GM04503 (cell line): ENCODE measurements around the gene PROSER3.
"Not testable (repeated sequence)": the region's sequence is repeated elsewhere in the genome, so short reads cannot be mapped to it uniquely, and the experiment has no call there.

Experiments used
- DNase-seq: peaks from one replicate; pipeline ENCODE4 v3.0.0-alpha.2; 2012; ENCODE audit warnings: low read depth

The PROSER3 gene

DNA sequence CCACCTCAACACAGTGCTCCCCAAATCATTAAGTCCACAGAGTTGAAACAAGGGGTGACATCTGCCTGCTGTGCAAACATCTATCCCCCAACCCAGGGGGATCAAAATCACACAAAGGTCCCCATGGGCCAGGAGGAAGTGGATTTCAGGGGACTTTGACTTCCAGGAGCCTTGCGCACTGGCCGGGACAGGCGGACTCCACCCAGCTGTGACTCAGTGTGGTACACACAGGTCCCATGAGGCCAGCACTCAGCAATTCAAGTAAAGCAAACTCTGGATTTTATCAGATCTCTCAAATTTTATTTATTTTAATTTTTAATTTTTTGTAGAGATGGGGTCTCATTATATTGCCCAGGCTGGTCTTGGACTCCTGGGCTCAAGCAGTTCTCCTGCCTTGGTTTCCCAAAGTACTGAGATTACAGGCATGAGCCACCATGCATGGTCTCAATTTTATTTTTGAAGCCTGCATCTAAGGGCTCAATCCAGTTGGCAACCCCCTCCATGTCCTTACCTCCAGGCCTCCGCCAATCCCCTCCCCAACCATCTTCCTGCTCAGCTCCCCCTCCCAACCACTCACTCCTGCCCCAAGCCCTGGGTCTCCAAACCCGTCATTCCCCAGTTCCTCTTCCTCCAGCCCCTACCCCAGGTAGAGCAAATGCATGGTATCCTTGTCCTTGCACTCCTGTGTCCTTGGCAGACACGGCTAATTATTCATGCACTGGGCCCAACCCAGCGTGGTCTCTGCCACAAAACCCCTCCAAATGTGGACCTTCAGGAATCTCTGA lies 35.6 kb downstream of the PROSER3 start:
- DNase-seq: no peak

DNA sequence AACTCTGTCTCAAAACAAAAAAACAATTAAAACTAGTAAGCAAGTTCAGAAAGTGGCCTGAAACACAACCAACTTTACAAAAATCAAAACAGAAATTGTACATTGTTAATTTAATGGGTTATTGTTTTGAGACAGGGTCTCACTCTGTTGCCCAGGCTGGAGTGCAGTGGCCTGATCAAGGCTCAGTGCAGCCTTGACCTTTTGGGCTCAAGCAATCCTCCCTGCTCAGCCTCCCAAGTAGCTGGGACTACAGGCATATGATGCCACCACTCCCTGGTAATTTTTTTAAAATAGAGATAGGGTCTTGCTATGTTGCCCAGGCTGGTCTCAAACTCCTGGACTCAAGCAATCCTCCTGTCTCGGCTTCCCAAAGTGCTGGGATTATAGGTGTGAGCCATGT lies 37.6 kb downstream of the PROSER3 start:
- DNase-seq: not testable (repeated sequence)

DNA sequence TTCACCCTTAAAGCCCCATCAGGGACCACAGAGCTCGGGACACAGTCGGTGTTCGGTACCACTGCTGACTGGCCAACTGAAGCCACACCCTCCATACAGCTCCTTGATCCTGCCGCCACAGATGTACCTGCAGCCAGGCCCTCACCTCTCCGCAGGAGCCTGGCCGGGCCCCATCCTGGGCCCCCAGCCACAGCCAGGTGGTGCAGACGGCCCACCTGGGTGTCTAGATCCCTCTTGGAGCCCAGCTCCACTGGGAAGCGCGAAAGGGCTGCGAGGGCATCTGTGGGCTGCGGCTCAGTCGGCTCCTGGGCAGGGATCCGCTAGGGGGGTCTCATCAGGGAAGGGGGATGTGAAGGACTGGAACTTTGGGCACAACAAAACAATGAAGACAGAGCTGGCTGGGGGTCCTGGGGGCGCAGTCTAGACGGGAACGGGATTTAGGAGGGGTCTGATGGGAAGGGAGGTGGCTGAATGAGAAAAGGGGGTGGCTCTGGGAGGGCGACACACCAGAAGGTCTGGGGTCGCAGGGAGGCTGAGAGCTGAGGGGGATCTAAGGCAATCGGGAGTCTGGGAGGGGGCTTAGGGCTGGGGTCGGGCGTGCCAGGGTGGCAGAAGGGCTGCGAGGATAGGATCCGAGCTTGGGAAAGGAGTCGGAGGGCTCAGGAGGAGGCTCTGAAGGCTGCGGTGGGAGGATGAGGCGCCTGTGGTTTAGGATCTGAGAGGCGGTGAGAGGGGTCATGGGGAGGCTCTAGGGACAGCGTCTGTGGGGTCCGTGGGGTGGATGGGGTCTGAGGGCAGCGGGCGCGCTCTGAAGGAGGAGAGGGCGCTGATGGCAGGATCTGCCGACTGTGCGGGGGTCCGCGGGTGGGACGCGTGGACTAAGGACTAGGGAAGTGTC lies 38.9 kb downstream of the PROSER3 start:
- no peak for DNase-seq

DNA sequence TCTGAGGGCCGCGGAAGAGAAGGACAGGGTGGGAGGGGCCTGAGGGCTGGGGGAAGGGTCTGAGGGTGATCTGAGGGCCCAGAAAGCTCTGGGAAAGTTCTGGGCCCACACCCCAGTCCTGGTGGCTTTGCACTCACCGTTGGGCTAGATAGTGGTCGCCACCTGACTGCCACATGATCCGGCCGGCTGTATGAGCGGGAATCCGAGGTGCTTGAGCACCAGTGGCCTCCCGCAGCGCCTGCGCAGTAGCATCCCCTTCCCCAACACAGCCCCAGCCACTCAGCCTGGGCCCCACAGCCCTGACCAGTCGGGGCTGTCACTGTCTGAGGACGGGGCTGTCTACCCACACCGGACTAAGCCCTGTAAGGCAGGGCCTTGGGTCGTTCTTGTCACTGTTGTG lies 39.7 kb downstream of the PROSER3 start:
- DNase-seq: no peak

DNA sequence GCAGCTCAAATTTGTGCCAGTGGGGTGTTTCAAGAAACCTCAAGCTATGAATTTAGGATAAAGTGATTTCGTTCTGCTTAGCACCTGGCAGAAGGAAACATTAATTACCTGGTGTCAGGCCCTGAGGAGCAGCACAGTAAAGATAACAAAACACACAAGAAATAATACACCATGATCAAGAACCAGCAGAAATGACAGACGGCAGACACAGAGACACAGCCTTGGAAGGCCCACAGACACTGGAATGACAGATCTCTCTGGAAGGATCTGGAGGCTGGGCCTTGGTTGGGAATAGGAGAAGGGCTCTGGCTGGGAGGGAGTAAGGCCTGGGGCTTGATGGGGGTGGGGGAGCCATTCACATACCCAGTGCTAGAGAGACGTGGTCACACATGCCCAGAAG lies 43.9 kb downstream of the PROSER3 start:
- no peak for DNase-seq

DNA sequence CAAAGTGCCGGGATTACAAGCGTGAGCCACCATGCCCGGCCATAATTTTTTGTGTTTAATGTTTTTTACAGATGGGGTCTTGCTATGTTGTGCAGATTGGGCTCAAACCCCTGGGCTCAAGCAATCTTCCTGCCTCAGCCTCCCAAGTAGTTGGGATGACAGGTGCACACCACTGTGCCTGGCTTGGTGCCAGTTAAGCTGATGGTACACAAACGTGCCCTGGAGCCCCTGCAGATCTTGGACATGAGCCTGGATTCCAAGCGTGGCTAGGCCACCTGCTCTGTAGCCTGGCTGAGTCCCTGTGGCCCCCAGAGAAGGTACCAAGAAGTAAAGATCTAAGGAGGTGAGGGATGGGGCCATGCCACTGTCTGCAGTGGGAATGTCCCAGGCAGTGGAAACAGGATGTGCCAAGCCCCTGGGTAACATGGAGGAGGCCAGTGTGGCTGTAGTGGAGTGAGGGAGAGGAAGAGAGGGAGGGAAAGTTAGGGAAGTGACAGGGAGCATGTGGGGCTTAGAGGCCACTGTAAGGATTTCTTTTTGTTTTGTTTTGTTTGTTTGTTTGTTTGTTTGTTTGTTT lies 47.6 kb downstream of the PROSER3 start:
- no peak for DNase-seq

DNA sequence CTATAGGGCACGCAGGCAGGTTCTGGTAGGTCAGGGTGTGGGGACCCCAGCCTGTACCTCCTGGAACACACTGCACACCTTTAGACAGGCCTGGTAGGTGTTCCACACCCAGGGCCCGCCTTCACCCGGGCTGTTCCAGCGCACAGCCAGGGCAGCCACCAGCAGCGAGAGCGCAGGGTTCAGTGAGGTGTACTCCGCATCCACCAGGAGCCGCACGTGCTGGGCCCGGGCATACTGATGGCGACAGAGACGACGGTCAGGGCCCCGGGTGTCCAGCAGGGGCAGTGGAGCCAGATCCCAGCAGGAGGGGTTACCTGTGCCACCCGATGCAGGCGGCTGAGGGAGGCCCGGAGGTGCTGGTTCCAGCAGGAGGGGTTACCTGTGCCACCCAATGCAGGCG lies 48.6 kb downstream of the PROSER3 start:
- no peak for DNase-seq

DNA sequence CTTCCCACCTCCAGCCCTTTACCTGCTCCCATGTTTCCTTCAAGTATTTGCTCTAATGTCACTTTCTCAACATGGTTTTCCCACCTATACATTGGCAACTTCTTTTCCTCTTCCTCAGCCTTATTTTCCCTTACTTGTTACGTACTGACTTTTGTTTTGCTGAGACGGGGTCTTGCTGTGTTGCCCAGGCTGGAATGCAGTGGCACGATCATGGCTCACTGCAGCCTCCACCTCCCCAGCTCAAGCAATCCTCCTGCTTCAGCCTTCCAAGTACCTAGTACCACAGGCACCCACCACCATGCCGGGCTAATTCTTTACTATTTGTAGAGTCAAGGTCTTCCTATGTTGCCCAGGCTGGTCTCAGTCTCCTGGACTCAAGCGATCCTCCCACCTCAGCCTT lies 49.7 kb downstream of the PROSER3 start:
- no peak for DNase-seq

DNA sequence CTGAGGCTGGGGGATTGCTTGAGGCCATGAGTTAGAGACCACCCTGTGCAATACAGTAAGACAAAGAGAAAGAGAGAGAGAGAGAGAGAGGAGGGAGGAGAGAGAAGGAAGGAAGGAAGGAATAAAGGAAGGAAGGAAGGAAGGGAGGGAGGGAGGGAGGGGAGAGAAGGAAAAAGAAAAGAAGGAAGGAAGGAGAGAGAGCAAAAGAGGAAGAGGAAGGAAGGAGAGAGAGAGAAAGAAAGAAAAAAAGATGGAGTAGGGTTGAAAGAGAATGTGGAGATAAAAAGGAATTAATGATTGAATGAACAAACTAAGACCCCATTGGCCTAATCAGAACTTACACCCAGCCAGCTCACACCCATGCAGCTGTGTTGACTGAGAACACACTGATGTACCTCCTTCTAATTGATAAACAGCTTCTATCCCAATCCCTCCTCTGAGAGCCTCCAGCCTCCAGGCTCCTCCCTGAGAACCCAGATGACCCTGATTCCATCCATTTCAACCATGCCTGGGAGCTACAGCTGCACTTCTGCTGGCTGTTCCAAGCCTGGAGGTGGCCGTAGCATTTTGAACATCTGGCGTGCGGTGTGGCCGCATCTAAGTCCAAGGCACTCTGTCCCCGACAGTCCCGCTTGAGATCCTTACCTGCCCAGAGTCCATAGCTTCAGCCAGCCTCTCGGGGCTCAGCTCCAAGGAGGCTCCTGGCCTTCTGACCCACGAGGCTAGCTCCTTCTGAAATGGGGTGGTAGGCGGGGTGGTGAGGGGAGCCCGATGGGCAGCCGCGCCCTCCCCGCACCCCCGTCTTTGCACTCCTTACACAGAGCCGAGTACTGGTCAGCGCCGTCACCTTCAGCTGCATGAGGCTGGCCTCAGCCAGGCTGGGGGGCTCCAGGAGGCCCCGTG lies 53.6 kb downstream of the PROSER3 start:
- no peak for DNase-seq

DNA sequence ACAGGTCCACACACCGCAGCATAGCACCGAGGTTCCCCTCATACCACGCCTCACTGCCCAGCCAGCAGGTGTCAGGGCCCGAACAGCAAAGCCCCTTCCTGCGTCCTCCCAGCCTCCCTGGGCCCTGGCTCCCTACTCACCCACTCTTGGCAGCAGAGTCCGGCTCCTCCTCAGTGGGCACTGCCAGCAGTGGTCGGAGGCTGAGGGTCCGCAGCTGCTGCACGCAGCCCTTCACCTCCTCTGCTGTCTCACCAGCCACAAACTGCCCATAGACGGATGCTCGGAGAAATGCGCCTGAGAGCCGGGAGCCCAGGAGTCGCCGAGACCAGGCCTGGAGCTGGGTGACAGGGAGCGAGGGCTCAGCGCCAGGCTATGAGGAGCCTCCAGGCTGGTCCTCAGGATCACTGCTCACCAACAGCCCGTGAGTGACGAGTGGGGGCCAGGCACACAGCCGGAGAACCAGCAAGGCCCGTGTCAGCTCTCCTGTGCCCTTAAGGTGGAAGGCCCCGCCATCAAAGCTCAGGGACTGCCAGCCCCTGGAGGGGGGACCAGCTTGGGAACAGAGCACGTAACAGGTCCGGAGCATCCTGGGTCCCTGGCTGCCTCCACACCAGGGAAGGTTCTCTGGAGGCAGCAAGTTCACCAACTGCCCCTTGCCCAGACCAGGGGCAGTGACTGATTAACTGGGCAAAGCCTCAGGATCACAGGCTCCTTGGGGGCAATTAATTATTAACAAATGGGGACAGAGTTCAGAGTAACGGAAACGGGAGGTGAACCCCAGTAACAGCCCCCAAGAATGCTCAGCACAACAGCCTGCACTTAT lies 54.5 kb downstream of the PROSER3 start, which contains the start of gene PRODH2:
Gene PRODH2 (minus strand): TSS at position 626 of the 823 bp plus-strand sequence. CDS start 40 bp downstream, at position 586.
- no peak for DNase-seq

DNA sequence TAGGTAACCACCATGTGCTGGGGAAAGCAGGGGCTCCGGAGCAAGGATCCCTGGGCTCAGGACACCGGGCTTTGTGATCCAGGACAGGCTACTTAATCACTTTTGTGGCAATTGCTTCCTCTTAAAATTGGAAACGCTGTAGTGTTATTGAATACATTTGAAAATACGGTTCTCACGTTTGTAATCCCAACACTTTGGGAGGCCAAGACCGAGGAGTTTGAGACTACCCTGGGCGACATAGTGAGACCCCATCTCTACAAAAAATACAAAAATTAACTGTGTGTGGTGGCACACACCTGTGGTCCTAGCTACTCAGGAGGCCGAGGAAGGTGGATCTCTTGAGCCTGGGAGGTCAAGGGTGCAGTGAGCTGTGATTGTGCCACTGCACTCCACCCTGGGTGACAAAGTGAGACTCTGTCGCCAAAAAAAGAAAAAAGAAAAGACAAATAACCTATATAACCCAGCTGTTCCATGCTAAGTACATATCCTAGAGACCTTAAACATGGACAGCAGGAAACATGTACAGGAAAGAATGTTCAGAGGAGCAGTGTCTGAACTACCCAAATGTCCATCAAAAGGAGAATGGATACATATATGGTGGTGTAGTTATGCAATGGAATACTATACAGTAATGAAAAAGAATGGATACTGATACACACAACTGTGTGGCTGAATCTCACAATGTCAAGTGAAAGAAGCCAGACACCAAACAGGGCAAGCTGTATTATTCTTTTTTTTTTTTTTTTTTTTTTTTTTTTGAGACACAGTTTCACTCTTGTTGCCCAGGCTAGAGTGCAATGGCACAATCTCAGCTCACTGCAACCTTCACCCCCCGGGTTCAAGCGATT lies 55.3 kb downstream of the PROSER3 start:
- DNase-seq: no peak

DNA sequence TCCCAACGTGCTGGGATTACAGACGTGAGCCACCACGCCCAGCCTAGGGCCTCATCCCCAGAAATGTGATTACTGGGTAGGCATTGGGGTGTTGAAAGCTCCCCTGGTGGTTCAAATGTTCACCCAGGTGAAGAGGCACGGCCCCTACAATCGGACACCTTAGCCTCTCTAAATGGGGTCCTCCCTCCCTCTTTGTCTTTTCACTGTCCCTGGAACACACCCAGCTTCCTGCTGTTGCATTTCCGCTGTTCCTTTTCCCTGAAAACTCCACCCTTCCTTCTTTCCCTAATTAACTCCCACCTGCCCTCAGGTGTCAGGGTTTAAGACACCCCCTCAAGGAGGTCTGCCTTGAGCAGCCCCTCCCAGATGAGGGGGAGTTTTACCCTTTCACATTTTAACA lies 58.3 kb downstream of the PROSER3 start:
- DNase-seq: no peak

DNA sequence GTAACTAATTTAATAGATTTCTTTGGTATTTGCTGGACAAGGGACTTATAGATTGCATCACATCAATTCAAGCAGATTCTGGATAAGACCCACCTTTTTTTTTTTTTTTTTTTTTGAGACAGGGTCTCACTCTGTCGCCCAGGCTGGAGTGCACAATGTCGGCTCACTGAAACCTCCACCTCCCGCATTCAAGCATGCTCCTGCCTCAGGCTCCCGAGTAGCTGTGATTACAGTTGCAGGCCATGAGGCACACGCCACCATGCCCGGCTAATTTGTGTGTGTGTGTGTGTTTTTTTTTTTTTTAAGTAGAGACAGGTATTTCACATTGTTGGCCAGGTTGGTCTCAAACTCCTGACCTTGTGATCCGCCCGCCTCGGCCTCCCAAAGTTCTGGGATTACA lies 58.9 kb downstream of the PROSER3 start:
- no peak for DNase-seq

DNA sequence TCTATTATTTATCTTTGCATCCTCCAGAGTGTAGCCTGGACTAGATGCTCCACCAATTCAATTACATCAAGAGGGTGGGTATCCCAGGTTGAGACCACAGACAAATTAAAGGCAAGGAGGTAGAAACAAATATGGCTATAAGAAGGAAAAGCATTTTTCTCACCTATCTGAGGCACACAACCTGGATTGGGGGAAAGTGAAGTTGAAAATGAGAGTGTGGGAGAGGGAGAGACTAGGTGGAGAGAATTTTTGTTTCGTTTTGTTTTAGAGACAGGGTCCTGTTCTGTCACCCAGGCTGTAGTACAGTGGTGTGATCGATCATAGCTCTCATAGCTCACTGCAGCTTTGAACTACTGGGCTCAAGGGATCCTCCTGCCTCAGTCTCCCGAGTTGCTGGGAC lies 60.5 kb downstream of the PROSER3 start:
- no peak for DNase-seq
